ENCODE data around the gene NTMT1.
"Not testable (repeated sequence)": the region's sequence is repeated elsewhere in the genome, so short reads cannot be mapped to it uniquely, and the experiment has no call there.

NTMT1 gene

GRCh38 chr9:129655696-129656095 lies 29.7 kb downstream of the NTMT1 start:
- no peak for FAIRE-seq

GRCh38 chr9:129656795-129657390 lies 30.9 kb downstream of the NTMT1 start:
- no peak for FAIRE-seq

GRCh38 chr9:129661029-129661428 lies 35.1 kb downstream of the NTMT1 start:
- FAIRE-seq = no peak

- FAIRE-seq = not testable (repeated sequence)
These were observed 36.3 kb downstream of the NTMT1 start for GRCh38 chr9:129662239-129662638.

- no peak for FAIRE-seq
These were observed 38.9 kb downstream of the NTMT1 start for GRCh38 chr9:129664746-129665388.

GRCh38 chr9:129665389-129665775 lies 39.4 kb downstream of the NTMT1 start, which contains the start of gene PRRX2:
Gene PRRX2 (plus strand): TSS chr9:129665647. CDS start chr9:129665868, 221 bp downstream.
- FAIRE-seq = no peak

- no peak for FAIRE-seq
These were observed 40.0 kb downstream of the NTMT1 start for GRCh38 chr9:129665814-129666520.

GRCh38 chr9:129666575-129666974 lies 40.6 kb downstream of the NTMT1 start:
- FAIRE-seq = no peak

GRCh38 chr9:129667378-129667777 lies 41.4 kb downstream of the NTMT1 start:
- no peak for FAIRE-seq

- no peak for FAIRE-seq
These were observed 41.9 kb downstream of the NTMT1 start for GRCh38 chr9:129667850-129668249.

- no peak for FAIRE-seq
These were observed 43.3 kb downstream of the NTMT1 start for GRCh38 chr9:129669141-129669718.

GRCh38 chr9:129669946-129670345 lies 44.0 kb downstream of the NTMT1 start:
- no peak for FAIRE-seq

GRCh38 chr9:129671065-129671464 lies 45.1 kb downstream of the NTMT1 start:
- FAIRE-seq = no peak

GRCh38 chr9:129671519-129671918 lies 45.6 kb downstream of the NTMT1 start:
- FAIRE-seq = no peak

- FAIRE-seq = no peak
These were observed 46.7 kb downstream of the NTMT1 start for GRCh38 chr9:129672702-129673101.

GRCh38 chr9:129673602-129674001 lies 47.6 kb downstream of the NTMT1 start:
- no peak for FAIRE-seq

- no peak for FAIRE-seq
These were observed 48.3 kb downstream of the NTMT1 start for GRCh38 chr9:129674229-129674628.

GRCh38 chr9:129675620-129676019 lies 49.7 kb downstream of the NTMT1 start:
- FAIRE-seq = no peak

GRCh38 chr9:129676287-129676686 lies 50.3 kb downstream of the NTMT1 start:
- FAIRE-seq = no peak

GRCh38 chr9:129676975-129677374 lies 51.0 kb downstream of the NTMT1 start:
- FAIRE-seq = no peak

GRCh38 chr9:129677456-129677855 lies 51.5 kb downstream of the NTMT1 start:
- FAIRE-seq = no peak

- FAIRE-seq = no peak
These were observed 52.9 kb downstream of the NTMT1 start for GRCh38 chr9:129678844-129679243.

- FAIRE-seq = no peak
These were observed 53.6 kb downstream of the NTMT1 start for GRCh38 chr9:129679537-129679936.

GRCh38 chr9:129681924-129682323 lies 56.0 kb downstream of the NTMT1 start:
- FAIRE-seq = no peak
